Right renal pelvis (tissue), 4 donors: ENCODE data around the gene C2CD3. TPM values are rescaled to one million over a fixed set of nuclear protein-coding genes. Genes with fewer than 3 reads are reported as not detected.
A peak's percentile ranks its signal among the peaks of the same experiment; 100 is the strongest.

ENCODE experiments used
- DNase-seq, 4 donors: peaks; one replicate each; pipeline ENCODE4 v3.0.0-alpha.2; 2013; ENCODE audit warnings: low read depth in 4 of 4, low spot score in 3 of 4, missing footprints in 1 of 4
- polyA plus RNA-seq, 4 donors: library from polyadenylated mRNA; unstranded; fragments of 120-200 nt; gene quantifications; one replicate each; pipeline ENCODE4 v1.2.1, GENCODE V29; 2013; ENCODE audit not compliant: insufficient read length in 4 of 4

Gene C2CD3, protein sequence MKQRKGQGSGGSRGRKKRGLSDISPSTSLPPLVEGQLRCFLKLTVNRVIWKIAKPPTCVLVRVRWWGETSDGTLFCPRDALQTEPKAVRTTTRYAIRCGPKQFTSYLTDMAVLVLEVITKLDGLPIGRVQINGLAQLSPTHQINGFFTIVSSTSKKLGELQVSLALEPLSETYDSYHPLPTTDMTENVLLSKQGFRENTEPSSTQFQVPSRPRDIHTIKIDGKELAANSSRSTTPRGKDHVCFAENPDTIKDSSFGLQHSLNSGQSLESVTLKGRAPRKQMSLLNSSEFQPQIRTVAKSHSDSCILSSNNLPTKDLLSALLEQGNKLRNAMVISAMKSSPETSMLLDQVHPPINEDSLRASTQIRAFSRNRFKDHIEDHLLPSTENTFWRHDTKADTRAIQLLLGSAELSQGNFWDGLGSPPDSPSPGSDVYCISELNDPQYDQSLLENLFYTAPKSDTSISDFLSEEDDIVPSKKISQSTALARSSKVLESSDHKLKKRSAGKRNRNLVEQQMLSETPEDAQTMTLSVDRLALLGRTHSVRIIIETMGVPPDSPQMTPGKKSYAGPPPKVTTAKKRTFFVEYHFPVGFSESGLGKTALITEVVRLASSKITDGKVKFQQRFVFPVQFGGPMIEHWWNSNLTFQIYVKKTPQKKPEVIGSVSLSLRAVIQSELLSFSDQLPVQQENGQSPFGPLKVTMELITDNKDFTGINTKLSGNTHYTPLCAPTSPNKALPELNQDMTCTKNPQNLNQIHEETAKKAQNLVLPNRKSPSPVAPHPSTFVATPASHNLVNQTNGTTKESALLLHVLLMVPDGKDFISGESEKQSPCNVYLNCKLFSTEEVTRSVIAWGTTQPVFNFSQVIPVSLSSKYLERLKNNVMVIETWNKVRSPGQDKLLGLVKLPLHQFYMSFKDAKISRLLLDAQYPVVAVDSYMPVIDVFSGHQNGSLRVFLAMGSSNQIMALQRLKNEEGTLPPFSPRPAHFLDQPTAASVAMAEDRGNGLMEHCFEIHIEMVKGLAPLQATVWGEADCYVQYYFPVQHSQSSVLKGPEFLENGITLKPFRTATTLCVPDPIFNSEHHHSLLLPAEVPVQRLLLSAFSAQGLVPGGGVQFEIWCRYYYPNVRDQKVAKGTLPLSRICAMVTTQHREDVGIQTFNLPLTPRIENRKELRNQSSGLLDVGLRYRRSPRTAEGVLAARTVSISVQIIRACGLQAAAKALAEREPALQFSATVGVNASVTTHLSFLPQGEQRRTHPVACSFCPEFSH (N-terminal part only)
- polyA plus RNA-seq: 10 to 100 TPM; 19.2 to 24.7 (median 23.4) TPM

DNA sequence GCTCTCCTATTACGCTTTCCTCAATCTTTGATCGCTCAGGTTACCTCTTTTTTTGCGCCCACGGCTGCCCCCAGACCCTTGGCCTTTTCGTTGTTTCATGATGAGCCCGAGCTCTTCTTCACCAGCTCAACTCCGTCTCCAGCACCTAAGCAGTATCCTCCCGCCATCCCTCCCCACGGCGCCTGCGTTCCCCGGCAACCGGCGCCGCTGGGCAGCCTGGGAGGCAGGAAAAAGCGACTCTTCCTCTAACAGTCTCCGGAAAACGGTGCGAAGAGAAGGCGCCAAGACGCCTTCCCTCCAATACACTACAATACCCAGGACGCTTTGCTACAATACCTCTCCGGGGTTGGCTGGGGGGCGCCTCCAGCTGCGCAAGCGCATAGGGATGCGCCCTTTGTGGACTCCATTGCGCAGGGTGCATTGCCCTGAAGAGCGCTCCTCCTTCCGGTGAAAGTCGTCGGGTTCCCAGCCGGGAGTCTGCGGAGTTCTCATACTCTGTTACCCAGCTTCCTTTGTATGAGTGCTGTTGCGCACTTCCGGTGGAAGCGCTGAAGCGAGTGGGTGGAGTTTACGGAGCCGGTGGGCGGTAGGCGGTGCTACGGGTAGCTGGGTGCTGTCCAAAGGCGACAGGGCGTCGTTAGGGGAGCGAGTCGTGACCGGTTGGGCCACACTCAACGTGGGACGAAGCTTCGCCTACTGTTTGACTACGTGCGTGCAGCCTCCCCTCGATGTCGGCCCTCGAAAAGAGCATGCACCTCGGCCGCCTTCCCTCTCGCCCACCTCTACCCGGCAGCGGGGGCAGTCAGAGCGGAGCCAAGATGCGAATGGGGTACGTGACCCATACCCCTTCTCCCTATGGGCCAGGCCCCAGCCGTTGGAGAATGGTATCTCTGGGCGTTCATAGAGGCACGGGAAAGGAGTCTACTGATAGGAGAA lies at the start of gene C2CD3, which contains the start of gene PPME1:
Gene C2CD3 (minus strand): TSS at position 309 of the 936 bp plus-strand sequence. CDS start 210 bp downstream, at position 99.
Gene PPME1 (plus strand): TSS at position 596 of the 936 bp plus-strand sequence. CDS start 133 bp downstream, at position 729.
- peak; percentile 96 to 100 (median 98) for DNase-seq

DNA sequence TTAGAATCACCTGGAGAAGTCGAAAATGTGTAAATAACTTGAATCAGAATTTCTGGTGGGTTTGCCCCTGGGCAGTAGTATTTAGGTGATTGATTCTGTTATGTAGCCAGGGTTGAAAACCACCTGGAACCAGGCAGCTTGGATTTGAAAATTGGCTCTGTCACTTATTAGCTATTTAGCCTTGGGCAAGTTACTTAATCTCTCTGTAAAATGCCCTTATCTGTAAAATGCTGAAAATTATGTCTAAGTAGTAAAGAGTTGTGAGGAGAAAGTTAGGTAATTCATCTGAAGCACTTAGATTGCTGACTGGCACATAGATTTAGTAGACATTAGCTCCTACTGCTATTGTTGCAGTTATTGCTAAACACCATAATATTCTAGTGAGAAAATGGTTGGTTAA lies 49.6 kb upstream of the C2CD3 start:
- peak in 2 of 4 donors; percentile 1 to 3 for DNase-seq

DNA sequence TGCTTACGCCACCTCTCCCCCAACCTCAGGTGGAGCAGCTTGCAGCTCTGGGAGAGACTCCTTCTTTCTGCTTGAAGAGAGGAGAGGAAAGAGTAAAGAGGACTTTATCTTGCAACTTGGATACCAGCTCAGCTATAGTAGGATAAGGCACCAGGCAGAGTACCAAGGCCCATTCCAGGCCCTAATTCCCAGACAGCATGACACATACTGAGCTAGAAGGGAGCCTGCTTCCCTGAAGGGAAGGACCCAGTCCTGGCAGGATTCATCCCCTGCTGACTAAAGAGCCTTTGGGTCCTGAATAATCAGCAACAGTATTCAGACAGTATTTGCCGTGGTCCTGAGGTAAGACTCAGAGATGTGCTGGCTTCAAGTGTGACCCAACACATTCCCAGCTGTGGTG lies 41.7 kb upstream of the C2CD3 start:
- DNase-seq: no peak

DNA sequence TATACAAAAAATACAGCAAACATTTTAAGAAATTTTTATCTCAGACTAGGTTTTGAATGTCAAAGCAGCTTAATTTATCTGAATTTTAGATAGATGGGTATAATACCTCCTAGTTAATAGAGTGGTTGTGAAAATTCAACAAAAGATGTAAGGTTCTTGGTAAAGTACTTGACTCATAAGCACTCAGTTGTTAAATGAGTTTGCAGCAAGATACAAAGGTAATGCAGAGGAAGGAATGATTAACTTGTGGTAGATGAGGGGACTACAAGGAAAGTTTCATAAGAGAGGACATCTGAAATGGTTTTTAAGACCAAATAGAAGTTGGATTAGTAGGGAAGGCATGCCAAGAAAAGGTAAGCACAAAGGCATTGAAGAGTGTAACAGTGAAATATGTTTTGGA lies 37.7 kb upstream of the C2CD3 start:
- DNase-seq: no peak

DNA sequence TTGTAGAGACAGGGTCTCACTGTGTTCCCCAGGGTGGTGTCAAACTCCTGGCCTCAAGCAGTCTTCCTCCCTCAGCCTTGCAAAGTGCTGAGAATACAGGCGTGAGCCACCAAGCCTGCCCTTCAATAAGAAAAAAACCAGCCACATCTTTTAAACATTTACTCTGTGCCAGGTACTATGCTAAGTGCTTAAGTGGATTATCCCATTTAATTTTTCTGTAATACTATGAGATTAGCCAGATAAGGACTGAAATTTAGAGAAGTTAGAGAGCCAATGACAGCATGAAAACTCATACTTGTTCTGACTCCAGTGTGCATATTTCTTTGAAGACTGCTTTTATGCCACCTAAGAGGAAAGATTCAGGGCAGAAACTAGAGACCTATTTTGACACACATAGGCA lies 35.9 kb upstream of the C2CD3 start:
- DNase-seq: no peak

DNA sequence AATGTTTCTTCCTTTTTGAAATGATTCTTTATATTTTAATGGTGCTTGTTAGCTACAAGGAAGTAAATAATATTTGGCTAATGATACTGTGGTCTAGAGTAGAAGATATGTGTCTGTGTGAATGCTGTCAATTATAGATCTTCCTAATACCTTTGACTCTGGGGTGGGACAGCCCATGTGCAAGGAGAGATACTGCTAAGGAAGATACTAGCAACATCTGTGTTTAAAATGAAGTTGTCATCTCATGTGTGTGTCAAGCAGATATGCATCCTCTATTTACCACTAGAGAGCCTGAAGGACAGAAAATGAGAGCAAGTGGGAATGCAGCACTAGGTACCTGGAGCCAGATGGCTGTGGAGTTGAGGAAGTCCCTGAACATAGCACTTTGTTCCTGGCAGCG lies 34.4 kb upstream of the C2CD3 start:
- DNase-seq: no peak

DNA sequence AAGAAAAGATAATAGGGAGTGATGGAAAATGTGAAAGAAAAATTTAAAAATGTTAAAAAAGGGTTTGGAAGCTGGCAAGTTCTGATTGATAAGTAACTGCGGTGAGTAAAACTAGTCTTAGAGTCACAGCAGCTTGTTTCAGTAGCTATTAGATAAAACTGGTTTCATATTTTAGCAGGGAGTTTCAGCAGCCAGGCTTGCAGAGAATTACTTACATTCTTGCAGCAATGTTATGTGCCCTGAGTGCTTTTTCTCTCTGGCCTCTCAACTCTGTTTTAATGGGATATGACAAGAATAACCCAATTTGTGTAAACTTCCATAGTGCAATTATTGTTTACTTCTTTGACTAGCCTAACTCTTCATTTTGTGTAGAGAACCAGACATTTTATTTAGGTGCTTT lies 33.9 kb upstream of the C2CD3 start:
- DNase-seq: no peak

DNA sequence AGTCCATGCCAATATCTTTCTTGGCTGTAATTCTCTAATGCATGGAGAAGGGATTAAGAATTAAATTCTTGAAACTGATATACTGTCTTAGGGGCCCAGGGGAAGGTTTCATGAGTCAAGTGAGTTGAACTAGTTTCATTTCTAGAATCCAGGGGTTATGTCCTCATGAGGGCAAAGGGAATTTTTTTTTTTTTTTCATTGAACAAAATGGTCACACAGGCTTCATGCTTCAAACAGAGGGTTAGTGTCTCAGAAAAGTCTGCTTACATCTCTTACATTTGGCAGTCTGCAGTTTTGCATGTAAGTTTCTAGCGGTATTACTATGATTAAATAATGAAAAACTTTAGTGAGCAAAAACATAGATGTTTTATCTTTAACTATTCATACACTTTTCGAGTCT lies 33.2 kb upstream of the C2CD3 start:
- DNase-seq: no peak

DNA sequence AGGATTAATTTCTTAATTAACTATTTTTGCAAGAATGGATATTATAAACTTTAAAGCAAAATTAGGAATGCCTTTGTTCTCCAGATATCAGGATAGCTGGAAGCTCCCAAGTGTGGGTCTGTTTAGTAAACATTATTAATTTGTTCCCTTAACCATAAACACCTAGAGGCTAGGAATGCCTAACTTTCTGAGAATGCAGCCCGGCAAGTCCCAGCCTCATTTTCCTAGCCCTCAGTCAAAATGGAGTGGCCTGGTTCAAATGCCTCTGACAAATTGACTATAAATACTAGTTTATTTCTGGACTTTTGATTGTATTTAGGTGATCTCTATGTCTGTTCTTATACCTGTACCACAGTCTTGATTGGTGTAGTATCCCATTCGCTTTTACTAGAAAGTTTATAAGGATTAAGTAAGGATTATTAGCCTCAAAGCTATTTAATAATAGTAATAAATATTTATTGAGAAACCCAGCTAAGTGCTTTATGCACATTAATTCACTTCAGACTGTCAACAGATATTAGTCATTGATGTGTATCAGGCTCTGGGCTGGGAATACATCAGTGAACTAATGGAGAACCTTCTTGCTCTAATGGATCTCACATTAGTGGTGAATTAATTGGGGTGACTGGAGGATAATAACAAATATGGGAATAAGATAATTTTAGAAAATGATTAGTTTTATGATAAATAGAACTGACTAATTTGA lies 26.1 kb upstream of the C2CD3 start:
- no peak for DNase-seq

DNA sequence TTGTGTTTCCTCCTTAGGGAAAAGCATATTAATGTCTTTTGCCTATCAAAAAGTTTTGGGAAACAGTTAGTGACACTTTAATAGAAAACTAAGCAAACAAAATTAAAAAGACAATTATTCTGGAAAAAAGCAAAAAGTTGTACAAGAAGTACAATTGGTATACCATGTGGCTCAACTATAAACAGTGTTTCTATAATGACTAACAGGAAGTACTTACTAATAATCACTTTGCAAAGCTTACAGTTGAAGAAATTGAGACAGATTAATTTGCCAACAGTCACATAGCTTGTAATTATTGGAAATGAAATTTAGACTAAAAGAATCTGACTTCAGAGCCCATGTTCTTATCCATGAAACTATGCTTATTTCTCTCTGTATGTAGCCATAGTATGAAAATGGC lies 25.0 kb upstream of the C2CD3 start:
- no peak for DNase-seq

DNA sequence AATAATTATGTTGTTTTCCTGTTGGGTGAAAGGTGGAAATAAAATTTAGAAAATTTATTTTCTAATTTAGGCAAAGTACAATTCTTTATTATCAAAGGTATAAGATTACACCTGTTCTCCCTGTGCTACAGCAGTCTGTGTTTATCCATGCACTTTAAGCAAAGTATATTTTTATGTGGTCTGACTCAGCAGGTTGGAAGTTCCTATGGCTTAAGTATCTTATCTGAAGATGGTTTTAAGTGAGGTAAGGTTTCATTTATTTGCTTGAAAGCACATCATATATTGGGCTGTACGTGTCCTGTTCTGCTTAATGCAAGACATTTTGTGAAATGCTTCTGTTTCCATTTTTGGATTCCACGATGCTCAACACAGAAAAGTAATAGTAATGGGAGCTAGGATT lies 14.9 kb upstream of the C2CD3 start:
- no peak for DNase-seq

DNA sequence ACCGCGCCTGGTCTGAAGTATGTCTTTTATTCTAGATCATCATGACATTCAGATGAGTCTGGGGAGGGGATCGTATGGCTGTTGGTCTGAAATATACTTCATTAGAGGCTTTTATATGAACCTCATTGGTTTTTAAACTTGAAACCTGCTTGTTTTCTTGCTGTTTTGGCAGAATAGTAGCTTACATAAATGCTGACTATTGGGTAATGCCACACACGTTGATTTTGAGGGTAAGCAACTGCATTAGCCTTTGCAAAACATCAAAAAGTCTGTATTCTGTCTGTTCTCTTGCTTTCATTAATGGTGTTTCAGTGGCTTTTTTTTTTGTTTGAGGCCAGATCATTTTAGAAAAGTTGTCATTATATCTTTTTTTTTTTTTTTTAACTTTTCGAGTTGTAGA lies 14.5 kb upstream of the C2CD3 start:
- DNase-seq: no peak

DNA sequence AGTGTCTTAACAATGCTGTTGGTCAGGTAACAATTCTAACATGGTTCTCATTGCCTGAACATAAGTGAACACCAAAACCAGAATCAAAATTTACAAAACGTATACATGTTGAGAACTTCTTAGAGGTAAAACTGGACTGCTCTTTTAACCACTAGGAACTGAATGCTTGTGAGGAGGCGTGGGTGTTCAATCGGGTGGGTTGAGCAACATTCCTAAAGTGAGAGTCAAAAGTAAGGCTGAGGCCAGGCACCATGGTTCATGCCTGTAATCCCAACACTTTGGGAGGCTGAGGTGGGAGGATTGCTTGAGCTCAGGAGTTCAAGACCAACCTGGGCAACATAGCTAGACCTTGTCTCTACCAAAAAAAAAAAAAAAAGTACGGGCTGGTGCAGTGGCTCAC lies 11.8 kb upstream of the C2CD3 start:
- no peak for DNase-seq

DNA sequence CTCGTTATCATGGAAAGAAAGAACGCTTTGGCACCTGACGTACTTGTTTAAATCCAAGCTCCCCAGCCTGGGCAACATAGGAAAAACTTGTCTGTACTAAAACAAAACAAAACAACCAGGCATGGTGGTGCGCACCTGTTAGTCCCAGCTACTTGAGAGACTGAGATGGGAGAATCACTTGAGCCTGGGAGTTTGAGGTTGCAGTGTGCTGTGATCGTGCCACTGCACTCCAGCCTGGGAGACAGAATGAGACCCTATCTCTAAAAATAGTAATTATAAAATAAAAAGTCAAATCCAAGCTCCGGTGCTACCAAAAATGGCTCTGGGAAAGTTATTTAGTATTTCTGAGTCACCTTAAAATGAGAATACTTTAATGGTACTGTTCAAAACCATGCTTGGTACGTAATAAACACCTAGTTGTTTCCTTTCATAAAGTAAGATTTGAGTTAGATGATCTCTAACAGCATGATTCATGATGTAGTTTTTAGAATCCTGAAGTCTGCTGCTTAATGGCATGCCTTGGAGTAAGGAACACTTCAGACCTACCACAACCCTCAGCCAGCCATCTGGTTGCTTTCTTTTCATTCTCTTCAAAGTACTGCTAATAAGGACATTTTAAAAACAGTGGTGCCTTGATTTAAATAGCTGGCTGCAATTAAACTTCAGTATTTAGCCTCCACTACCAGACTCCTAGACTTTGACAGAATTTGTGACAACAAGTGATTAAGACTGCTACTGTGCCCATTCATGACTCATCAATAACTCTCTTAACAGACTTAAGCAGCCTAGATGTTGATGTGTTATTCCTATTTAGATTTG lies 8.6 kb upstream of the C2CD3 start:
- no peak for DNase-seq

DNA sequence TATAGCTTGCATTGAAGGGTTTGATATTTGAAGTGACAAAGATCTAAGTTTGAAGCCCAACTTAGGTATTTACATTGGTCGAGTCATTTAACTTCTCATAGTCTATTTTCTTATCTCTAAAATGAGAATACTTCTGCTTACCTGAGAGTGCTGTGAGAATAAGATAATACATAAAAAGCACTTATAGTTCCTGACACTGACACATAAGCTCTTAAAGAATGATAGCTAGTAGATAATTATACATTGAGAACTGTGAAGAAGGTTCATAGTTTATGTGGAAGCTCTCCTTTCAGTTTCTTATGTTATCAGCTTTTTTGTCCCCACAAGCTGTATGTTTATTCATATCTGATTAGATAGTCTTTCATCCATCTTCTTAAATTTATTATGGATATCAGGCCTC lies 5.1 kb upstream of the C2CD3 start:
- no peak for DNase-seq

DNA sequence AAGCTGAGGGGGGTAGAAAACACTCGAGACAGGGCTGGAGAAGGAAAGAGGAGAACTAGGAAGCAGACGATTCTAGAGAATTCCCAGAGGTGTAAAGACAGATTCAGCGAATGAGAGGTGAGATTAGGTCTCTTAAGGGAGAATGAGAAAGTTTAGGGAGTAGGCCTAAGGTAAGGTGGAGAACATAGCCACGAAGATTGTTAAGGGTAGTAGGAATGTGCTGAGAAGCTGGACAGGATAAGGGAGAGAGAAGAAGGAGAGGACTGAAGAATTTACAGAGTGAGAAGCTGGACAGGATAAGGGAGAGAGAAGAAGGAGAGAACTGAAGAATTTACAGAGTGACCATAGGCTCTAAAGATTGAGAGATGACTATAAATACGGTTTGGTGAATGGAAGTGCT lies 1.2 kb upstream of the C2CD3 start:
- DNase-seq: no peak

DNA sequence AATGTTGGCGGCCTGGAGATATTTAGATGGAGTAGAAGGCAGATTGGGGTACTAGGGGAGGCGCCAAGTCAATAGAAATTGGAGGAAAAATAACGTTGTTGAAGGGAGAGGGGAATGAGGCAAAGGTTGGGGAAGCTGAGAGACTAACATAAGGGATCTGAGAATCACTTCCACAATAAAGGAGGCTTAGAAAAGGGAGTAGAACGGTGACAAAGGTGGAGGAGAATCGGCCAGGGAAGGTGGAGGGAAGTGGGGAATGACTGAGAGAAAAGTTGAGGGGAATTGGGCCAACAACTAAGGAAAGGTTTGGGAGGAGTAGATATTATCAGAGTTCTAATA lies 797 bp upstream of the C2CD3 start:
- peak in 1 of 4 donors; percentile 4 for DNase-seq

DNA sequence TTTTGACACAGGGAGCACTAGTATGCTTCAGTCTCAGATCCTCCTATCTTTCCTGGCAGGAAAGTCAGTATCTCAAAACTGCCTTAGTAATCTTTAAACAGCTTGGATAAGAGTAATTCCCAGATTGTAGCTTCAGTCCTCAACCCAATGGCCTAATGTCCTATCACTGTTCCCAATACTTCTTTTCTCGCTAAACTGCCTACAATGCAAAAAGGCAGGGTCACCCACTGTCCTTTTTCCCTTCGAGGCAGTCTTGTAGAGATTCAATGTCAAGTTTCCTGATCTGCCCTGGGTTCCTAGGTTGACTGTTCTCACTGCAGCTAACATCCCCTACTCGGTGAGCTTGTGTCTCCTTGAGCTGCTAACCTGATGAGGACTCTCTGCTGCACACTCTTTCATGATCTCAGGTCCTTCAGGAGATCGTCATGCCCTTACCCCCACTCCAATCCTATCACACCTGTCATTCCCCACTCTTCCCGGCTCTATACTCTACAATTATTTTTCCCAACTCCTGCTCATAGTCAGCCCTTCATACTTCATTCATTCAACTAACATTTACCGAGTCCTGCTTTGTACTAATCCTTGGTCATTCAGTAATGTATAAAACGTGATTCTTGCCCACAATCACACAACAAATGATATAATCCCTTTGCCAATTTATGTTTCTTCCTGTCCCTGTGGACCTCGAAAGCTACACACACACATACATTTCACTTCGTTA lies 904 bp downstream of the C2CD3 start:
- DNase-seq: no peak
